DMS53 treated with DMSO at 0.1 percent for 48 hours (cell line): ENCODE results near the gene BAX.

Source experiments
- DNase-seq: peaks from one replicate; lab custom pipeline; 2025; ENCODE audit not compliant: unreplicated experiment; lab: John Stamatoyannopoulos, UW

Gene BAX

DNA sequence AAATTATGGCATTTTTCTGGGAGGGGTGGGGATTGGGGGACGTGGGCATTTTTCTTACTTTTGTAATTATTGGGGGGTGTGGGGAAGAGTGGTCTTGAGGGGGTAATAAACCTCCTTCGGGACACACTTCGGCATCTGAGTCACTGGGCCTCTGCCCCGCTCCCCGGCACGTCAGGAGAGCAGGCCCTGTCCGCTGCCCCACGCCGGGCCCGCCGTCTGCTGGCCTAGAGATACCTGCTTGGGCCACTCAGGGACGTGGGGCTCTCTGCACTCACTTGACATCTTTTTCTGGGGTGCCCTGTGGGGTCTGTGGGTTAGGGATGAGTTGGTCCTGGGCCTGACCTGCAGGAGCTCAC lies 7.0 kb downstream of the BAX start:
- DNase-seq: no peak

DNA sequence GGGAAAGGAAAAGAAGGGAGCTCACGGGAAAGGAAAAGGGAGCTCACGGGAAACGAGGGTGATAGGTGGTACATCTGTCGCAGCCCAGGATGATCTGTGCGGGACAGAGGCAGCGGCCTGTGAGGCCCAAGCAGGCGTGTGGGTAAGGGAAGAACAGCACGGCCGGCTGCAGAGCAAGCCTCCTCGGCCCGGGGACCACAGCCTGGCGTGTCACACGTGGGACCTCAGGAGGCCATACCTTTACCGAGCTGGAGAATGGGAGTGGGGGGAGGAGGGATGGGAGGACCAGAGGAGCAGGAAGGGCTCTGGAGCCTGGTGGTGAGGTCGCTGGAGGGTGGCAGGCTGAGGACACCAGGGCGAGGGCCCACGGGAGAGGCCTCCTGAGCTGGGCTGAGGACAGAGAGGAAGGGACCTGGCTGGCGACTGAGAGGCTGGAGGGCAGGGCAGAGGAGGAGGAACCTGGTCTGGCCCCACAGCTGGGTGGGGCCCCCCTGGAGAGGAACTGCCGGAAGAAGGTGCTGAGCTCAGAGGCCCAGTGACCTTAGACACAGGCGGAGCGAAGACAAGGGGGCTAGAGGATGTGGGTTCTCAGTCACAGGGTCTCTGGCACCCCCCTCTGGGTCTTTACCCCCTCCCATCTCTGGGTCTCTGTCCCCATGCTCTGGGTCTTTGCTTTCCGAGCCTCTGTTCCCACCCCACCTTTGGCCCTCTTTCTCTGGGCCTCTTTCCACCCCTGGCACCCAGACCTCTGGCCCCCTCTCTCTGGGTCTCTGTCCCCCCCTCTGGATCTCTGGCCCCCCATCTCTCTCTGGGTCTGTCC lies 7.6 kb downstream of the BAX start:
- peak; percentile 73 for DNase-seq

DNA sequence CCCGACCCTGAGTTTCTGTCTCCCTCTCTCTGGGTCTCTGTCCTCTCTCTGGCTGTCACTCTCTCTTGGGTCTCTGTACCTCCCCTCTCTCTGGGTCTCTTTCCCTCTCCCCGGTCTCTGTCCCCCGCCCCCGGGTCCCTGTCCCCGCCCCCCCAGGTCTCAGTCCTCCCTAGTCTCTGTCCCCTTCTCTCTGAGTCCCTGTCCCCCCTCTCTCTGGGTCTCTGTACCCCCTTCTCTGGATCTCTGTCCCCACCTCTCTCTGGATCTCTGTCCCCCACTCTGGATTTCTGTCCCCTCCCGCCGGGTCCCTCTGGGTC lies 8.1 kb downstream of the BAX start:
- no peak for DNase-seq

DNA sequence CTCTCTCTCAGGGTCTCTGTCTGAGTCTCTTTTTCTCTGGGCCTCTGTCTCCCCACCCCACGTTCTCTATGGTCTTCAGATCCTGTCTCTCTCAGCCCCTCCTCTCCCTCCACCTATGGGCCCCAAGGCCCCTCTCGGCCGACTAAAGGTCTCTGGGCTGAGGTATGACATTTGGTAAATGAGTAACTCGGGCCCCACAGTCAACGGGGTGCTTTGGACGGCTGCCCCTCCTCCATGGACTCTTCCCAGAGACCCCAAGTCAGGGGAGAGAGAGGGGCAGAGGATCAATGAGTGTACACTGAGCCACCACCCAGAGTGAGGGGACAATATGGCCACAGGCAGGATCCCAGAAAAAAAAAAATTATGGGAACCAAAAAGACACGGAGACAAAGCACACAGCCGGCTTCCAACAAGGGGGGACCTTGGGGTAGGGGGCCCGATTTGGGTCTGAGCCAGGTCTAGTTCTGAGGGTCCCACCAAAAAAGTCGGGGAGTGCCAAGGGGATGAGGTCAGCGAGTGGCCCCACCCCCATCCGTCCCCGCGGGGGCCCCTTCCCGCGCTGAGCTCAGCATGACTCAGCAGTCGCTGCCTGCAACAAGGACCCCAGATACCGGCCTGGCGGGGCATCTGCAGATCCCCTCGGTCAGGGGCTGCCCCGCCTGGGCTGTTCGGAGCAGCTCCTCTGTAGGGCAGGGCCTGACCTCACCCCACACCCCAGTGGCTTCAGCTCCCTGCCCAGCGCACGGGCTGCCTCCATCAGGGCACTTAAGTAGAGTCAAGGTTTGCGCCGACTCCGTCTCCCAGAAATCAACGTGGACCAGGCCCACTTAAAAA lies 8.9 kb downstream of the BAX start:
- peak; percentile 12 for DNase-seq

DNA sequence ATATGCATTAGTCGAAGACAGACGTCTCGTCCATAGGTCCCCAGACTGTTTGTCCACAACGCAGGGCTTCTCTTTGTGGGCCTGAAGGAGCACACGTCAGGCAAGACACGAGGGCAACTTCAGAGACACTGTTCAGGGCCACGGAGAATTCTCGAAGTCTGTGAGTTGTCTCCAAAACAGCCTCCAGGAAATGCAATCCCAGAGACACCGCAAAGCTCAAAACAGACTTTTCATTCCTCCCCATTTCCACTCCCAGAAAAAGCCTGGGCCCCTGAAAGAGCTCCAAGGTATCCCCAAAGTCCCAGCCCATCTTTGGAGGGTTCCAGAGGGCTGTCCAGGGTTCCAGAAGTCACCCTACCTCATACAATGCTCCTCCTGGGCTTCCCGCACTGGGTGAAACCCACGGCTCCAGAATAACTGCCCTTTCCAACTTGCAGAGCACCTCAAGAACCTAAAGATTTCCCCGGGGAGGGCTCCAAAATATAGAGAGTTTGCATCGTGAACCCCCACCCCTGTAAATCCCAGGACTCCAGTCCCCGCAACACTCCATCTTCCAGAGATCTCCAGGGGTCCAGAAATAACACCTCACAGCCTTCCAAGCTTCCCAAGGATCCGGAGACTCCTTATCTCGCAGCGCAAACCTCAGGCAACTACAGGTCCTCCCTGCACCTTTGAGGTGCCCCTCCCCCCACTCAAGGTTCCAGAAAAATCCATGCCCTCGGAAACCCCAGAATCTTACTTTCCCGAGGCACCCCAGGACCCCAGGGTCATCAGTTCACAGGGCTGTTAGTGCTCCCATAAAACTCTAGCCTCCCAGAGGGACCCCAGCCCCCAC lies 9.7 kb downstream of the BAX start:
- DNase-seq: peak; percentile 36

DNA sequence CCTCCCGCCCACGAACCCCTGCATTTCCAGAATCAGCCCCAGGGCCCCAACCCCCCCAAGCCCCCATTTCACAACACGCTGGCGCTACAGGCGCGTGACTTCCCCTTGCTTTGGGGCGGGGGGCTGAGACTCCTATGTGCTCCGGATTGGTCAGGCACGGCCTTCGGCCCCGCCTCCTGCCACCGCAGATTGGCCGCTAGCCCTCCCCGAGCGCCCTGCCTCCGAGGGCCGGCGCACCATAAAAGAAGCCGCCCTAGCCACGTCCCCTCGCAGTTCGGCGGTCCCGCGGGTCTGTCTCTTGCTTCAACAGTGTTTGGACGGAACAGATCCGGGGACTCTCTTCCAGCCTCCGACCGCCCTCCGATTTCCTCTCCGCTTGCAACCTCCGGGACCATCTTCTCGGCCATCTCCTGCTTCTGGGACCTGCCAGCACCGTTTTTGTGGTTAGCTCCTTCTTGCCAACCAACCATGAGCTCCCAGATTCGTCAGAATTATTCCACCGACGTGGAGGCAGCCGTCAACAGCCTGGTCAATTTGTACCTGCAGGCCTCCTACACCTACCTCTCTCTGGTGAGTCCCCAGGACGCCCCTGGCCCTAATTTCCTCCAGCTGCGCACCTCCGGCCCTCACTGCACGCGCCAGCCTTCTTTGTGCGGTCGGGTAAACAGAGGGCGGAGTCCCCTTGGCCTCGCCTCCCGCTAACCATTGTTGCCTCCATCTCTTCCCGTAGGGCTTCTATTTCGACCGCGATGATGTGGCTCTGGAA lies 10.5 kb downstream of the BAX start, which contains the start of gene FTL:
FTL (plus strand) TSS at position 270 of the 766 bp plus-strand sequence; CDS start at position 469, 199 bp downstream.
- peak; percentile 81 for DNase-seq

DNA sequence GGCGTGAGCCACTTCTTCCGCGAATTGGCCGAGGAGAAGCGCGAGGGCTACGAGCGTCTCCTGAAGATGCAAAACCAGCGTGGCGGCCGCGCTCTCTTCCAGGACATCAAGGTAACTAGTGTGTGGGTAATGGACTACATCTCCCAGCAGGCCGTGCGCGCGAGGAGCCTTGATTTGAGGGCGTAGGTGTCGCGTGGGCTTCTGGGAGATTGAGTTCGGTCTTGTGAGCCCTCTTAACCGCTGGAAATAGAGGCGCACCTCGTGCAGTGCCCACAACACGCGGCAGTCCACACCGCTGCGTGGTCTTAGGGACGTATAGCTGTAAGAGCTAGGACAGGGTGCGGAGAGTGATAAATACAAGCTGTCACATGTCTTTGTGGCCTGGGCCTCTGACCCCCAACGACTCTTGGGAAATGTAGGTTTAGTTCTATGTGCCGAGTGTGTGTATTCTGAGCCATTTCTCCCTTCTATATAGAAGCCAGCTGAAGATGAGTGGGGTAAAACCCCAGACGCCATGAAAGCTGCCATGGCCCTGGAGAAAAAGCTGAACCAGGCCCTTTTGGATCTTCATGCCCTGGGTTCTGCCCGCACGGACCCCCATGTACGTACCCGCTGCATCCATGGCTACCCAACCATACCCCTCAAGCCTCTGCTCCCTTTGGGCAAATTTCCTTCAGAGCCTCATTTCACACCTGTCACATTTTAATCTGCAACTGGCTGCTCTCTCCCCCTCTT lies 11.3 kb downstream of the BAX start:
- DNase-seq: peak; percentile 67

DNA sequence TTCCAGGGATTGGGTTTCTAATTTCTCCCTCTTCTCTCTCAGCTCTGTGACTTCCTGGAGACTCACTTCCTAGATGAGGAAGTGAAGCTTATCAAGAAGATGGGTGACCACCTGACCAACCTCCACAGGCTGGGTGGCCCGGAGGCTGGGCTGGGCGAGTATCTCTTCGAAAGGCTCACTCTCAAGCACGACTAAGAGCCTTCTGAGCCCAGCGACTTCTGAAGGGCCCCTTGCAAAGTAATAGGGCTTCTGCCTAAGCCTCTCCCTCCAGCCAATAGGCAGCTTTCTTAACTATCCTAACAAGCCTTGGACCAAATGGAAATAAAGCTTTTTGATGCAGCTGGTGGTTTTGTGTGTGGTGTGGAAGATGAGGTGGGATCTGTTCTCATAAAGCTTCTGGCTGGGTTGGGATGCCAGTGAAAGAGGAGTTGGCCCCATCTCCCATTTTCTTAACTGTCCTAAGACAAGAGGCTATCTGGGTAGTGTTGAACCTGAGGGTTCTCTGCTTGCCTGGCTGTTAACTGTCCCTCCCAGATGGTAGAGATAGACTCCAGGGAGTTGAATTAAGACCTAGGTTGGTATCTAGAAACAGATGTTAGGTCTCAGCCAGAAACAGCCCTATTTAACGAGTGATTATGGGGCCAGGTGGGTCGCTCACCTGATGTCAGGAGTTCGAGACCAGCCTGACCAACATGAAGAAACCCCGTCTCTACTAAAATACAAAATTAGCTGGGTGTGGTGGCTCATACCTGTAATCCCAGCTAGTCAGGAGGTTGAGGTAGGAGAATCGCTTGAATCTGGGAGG lies 12.1 kb downstream of the BAX start:
- DNase-seq: no peak

DNA sequence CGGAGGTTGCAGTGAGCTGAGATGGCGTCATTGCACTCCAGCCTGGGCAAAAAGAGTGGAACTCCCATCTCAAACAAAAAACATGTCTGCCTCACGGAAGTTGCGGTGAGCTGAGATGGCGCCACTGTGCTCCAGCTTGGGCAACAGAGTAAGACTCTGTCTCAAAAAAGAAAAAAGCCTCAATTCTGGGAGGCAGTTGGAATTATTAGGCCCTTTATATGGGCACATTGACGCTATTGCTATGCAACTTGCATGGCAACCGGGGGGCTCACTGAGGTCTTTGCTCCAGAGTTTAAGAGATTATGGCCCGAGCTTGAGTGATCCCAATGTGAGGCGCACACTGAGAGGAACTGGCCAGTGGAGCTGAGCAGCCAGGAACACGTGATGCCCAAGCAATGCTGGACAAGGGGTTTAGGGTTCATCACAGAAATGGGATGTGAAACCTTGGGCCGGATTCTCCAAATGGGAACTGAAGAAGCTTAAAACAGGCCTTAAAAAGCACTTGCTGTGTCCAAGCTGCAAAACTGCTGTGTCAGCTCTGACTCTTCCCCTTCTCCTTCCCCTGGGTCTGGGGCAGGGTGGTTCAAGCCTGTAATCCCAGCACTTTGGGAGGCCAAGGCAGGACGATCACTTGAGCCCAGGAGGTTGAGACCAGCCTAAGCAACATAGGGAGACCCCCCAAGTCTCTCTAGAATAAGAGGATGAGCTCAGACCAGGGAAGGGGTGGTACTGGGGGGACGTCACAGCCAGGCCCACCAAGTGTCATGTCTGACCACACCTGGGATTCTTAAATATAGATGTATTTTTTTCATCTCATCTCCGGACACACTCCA lies 12.9 kb downstream of the BAX start:
- DNase-seq: no peak

DNA sequence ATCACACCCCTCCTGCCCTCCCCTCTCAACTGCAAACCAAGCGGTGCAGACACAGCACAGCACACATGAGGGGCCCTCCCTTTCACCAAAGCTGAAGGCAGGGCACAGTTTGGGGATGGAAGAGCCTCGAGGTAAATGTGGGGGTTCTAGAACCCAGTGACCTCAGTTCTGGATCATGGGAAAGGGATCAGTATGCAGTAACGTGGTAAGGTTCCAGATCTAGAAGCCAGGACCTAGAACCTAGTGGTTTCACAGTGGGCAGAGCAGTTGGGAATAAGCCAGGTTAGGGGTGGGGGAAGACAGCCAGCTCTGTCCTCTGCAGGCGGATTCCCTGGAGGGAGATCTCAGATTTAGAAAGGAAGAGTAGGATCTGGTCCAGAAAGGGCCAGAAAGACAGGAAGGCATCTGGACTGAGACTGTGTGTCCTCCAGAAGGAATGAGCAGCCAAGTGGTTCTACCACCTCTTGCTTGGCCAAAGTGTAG lies 13.5 kb downstream of the BAX start:
- DNase-seq: no peak

DNA sequence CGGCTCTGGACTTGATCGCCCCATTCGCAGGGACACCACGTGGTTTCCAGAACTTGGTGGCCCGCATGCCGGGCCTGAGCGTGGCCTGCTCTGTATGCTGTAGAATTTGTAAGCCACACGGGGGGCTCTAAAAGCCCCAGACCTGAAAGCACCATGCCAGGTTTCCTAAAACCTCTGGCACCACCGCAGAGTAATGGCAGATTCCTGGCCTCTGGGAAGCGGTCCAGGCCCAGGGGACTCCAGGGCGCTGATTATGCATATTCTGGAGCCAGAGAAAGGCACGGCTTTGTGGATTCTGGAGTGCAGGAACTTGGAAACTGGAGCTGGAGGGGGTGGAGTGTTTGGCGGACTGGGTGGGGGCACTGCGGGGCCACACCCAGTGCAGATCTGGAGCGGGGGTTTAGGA lies 14.1 kb downstream of the BAX start:
- no peak for DNase-seq

DNA sequence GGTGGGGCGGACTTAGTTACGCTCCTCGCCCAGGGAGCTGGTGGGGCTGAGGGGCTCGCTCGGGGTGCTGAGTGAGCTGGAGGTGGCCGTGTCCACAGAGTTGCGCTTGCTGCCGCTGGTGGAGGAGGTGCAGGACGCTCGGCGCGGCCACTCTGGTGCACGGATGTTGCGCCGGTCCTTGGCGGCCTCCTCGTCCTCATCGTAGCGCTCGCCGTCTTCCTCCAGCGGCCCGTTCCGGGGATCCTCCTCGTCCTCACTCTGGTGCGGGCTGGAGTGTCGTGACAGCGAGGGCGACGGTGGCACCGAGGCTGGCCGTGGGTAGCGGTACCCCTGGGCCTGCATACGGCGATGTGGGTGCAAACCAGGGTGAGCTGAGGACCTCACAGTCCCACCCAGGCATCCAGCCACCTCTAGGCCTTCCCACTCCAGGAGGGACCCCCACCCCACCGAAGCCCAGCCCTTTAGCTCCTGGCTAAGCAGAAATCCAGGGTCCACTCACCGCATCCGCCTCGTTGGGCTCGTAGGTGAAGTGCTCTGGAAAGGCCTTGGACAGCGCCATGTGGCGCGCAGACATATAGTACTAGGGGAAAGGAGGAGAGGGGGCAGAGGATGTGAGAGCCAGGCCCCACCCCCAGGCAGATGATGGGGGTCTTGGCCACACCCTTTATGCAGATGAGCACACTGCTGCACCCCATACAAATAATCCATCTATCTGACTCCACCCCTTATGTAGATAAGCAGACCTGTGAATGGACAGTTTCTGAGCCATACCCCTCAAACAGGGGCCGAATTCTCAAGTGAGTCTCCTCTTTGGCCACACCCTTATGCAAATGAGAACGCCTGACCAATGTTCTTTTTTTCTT lies 14.8 kb downstream of the BAX start:
- DNase-seq: no peak

DNA sequence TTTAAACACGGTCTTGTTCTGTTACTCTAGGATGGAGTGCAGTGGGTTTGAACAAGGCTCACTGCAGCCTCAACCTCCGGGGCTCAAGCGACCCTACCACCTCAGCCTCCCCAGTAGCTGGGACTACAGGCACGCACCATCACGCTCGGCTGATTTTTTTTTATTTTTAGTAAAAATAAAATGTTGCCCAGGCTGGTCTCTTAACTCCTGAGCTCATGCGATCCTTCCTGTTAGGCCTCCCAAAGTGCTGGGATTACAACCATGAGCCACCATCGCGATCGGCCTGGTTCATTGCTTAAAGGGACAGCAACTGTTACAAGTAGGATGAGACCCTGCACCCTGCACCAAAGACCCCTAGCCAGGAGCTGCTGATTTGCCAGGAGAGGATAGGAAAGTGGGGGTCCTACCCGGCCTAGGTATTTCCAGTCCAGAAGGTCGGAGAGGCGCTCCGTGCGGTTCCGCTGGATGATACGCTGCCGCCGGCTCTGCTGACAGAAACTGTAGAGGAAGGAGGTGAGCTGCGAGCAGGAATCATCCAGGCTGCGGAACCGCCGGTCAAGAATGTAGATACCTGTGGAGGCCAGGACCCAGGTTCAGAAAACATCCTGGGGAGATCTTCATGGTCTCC lies 15.6 kb downstream of the BAX start:
- no peak for DNase-seq

DNA sequence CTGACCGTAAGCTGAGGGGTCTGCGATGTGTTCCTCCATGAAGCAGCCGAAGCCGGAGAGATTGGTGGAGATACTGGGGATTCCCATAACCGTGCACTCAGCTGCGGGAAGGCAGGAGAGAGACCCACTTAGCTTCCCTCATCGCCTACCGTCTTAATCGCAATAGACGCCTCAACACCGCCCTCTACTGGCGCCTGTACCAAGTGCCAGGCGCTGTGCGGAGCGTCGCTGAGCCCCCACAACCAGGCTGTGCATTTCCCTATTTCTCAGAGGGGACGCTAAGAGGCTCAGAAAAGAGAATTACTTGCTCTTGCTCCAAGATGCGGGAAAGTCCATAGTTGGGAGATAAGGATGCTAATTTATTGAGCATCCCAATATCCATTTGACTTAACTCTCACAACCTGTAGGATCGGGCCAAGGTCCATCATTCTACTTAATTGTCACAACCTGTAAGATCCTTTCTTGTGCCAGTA lies 16.3 kb downstream of the BAX start:
- DNase-seq: peak; percentile 66

DNA sequence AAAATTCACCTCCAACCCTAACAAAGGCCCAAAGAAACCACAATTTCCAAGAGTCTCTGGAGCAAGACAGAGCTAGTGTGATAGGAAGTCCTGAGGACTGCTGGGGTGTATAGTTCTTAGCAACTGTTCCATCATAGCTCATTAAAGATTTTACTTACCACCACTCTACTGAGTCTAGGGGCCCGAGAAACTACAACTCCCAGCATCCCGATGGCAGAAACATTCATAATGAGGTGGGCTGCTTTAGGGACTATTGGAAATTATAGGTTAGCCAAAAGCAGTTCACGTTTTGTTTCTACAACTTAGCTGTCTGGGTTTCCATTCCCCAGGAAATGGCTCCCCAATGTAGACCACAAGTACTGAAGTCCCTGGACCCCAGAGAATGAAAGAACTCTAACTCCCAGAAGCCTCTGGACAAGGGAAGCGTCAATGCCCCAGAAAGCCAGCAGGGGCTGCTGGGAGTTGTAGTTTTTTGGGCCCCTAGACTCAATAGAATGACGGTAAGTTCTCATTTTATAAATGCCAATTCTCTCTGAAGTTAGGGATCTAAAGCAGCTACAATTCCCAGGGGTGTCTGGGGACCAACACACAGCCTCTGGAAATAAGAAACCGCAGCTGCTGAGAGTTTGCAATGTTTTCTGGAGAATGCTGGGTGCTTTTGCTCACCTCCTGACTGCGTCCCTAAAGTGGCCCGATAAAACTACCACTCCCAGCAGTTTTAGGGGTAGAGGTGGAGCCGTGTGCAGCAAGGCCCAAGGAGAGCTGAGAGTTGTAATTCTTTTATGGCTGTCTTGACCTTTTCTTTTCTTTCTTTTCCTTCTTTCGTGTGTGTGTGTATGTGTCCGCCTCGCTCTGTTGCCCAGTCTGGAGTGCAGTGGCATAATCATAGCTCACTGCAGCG lies 21.5 kb downstream of the BAX start:
- DNase-seq: no peak

DNA sequence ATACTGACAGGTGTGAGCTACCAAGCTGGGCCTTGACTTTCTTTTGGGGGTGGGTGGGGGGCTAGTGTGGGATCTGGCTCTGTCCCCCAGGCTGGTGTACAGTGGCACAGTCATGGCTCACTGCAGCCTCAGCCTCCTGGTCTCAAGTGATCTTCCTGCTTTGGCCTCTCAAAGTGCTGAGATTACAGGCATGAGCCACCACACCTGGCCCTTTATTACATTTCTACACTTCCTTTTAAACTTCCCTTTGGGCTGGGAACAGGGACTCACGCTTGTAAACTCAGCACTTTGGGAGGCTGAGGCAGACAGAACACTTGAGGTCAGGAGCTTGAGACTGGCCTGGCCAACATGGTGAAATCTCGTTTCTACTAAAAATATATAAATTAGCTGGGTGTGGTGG lies 22.4 kb downstream of the BAX start:
- DNase-seq: no peak
